Hepatocyte (in vitro differentiated cells): ENCODE data around the gene BPIFB6. TPM values are rescaled to one million over a fixed set of nuclear protein-coding genes. Genes with fewer than 3 reads are reported as not detected.

Source experiments
- DNase-seq: peaks from one replicate; pipeline ENCODE4 v3.0.0-alpha.2; 2016; ENCODE audit warnings: low spot score
- H2AFZ ChIP-seq: fragments of 200-600 bp; sonication (generic); 2 replicates; pipeline ENCODE4 v1.6.0; 2016; ENCODE audit warnings: antibody characterized with exemption, mild to moderate bottlenecking
- H3K27ac ChIP-seq: fragments of 200-600 bp; sonication (generic); 2 replicates; pipeline ENCODE4 v1.5.1; 2016; ENCODE audit warnings: mild to moderate bottlenecking
- H3K27me3 ChIP-seq: fragments of 200-600 bp; sonication (generic); 2 replicates; pipeline ENCODE4 v1.6.1; 2016
- H3K36me3 ChIP-seq: fragments of 200-600 bp; sonication (generic); replicated peaks from 2 replicates; pipeline ENCODE4 v1.5.1; 2016; ENCODE audit warnings: low read depth; ENCODE audit not compliant: insufficient read depth
- H3K4me1 ChIP-seq: fragments of 200-600 bp; sonication (generic); 2 replicates; pipeline ENCODE4 v1.5.1; 2016; ENCODE audit warnings: mild to moderate bottlenecking, moderate library complexity; ENCODE audit not compliant: insufficient read depth
- H3K4me2 ChIP-seq: fragments of 200-600 bp; sonication (generic); 2 replicates; pipeline ENCODE4 v1.6.0; 2016
- H3K4me3 ChIP-seq: fragments of 200-600 bp; sonication (generic); 2 replicates; pipeline ENCODE4 v1.5.1; 2016; ENCODE audit warnings: mild to moderate bottlenecking
- H3K79me2 ChIP-seq: fragments of 200-600 bp; sonication (generic); 2 replicates; pipeline ENCODE4 v1.6.0; 2017; ENCODE audit warnings: mild to moderate bottlenecking
- H3K9me2 ChIP-seq: fragments of 200-600 bp; sonication (generic); replicated peaks from 2 replicates; pipeline ENCODE4 v1.6.0; 2017; ENCODE audit warnings: mild to moderate bottlenecking; ENCODE audit not compliant: insufficient read depth
- H3K9me3 ChIP-seq: fragments of 200-600 bp; sonication (generic); 2 replicates; pipeline ENCODE4 v1.5.1; 2016; ENCODE audit warnings: low read depth, mild to moderate bottlenecking
- H4K20me1 ChIP-seq: fragments of 200-600 bp; sonication (generic); 2 replicates; pipeline ENCODE4 v1.6.0; 2016; ENCODE audit warnings: mild to moderate bottlenecking; ENCODE audit not compliant: insufficient read depth, poor library complexity, severe bottlenecking
- EZH2 ChIP-seq: fragments of 200-600 bp; sonication (generic); IDR thresholded peaks from 2 replicates; pipeline ENCODE4 v1.6.1; 2016; ENCODE audit warnings: antibody characterized with exemption, mild to moderate bottlenecking, borderline replicate concordance
- EZH2phosphoT487 ChIP-seq: fragments of 200-600 bp; sonication (generic); IDR thresholded peaks from one replicate; pipeline ENCODE4 v1.6.1; 2018; ENCODE audit warnings: antibody characterized with exemption, mild to moderate bottlenecking, low read depth, moderate library complexity; ENCODE audit not compliant: unreplicated experiment, severe bottlenecking
- WGBS: methylation state at CpG from one replicate; pipeline ENCODE4 v1.1.6; 2016; ENCODE audit warnings: low lambda C conversion rate; ENCODE audit errors: missing lambda C conversion rate; 5-methylcytosine and 5-hydroxymethylcytosine counted together
- polyA plus RNA-seq: library from polyadenylated mRNA; unstranded; fragments of >200 nt; fragmentation: Nextera tagmentation; extraction: Ambion mirVana; gene quantifications from 2 replicates; pipeline ENCODE4 v1.2.1, GENCODE V29; 2016
- total RNA-seq: library from RNA; depleted of rRNA; stranded (reverse); fragments of >200 nt; gene quantifications from 2 replicates; pipeline ENCODE4 v1.2.3, GENCODE V29; 2014
- TF ChIP-seq, protein P1 (sequence below): fragments of 200-600 bp; sonication (generic); IDR thresholded peaks from 2 replicates; pipeline ENCODE4 v1.5.1; 2016; ENCODE audit warnings: antibody characterized with exemption, mild to moderate bottlenecking; ENCODE audit not compliant: poor library complexity

The BPIFB6 gene
- total and polyA plus RNA-seq, 2 experiments from 2014 or later, result not detected

DNA sequence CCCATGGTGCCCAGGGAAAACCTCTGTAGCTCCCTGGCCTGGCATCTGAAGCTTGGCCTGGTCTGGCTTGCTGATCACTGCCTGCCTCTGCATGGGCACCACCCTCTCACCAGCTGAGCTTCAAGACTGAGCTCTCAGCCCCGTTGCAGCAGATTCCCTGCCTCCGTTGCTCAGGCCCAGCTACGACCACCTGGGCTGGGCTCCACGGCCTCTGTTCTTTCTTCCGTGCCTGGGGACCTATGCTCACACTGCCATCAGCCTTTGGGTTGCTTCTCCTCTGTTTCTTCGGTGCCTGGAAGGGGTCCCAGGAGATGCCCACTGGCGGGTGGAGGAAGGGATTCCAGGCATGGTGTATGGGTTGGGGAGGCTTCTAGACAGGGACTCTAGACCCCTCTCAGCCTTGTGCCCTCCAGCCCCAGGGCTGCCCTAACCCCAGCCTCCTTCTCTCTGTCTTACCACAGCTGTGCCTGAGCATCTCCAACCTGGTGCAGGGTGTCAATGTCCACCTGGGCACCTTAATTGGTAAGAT lies 14.8 kb upstream of the BPIFB6 start:
- Histone ChIP-seq H3K27ac (no peak overlapping the region), H3K4me2 (no peak overlapping the region), H4K20me1 (no peaks in the 10 kb centered on the region), H3K4me3 (no peak overlapping the region), H3K79me2 (no peaks in the 10 kb centered on the region), H3K27me3 (peaks cover 47% of the 10 kb centered on the region), H2AFZ (no peak overlapping the region), H3K36me3 (no peaks in the 10 kb centered on the region), H3K9me3 (no peaks in the 10 kb centered on the region), H3K4me1 (no peaks in the 10 kb centered on the region), H3K9me2 (no peaks in the 10 kb centered on the region)
- no peak for DNase-seq
- TF ChIP-seq, protein P1, sequence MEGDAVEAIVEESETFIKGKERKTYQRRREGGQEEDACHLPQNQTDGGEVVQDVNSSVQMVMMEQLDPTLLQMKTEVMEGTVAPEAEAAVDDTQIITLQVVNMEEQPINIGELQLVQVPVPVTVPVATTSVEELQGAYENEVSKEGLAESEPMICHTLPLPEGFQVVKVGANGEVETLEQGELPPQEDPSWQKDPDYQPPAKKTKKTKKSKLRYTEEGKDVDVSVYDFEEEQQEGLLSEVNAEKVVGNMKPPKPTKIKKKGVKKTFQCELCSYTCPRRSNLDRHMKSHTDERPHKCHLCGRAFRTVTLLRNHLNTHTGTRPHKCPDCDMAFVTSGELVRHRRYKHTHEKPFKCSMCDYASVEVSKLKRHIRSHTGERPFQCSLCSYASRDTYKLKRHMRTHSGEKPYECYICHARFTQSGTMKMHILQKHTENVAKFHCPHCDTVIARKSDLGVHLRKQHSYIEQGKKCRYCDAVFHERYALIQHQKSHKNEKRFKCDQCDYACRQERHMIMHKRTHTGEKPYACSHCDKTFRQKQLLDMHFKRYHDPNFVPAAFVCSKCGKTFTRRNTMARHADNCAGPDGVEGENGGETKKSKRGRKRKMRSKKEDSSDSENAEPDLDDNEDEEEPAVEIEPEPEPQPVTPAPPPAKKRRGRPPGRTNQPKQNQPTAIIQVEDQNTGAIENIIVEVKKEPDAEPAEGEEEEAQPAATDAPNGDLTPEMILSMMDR, result no peak
- TF ChIP-seq EZH2phosphoT487 (no peak), EZH2 (no peak)
- WGBS, result 85% methylated on average over 7 of the region's 7 CpGs

DNA sequence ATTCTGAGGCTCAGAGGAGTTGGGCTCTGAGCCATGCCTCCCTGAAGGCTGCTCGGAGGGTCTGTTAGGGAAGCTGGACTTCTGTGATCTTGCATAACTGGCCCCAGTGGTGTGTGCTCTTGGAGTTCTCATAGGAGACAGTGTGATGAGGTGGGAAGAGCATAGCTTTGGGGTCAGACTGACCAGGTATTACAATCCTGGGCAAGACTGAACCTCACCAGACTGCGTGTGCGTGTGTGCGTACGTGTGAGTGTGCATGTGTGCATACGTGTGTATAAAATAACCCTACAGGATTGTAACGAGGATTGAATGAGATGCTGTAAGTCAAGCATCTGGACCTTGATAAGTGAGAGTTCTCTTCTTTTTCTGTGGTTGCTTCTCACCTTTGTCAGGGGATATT lies 13.9 kb upstream of the BPIFB6 start:
- TF ChIP-seq EZH2, result no peak
- no peak for TF ChIP-seq EZH2phosphoT487
- TF ChIP-seq, protein P1, result no peak
- 87% methylated on average over 7 of the region's 7 CpGs for WGBS
- no peaks in the 10 kb centered on the region for H3K36me3 ChIP-seq
- H3K9me2 ChIP-seq, result no peaks in the 10 kb centered on the region
- no peak overlapping the region for H2AFZ ChIP-seq
- no peak overlapping the region for H3K4me2 ChIP-seq
- H3K9me3 ChIP-seq, result no peaks in the 10 kb centered on the region
- peaks cover 44% of the 10 kb centered on the region for H3K27me3 ChIP-seq
- H3K79me2 ChIP-seq, result no peaks in the 10 kb centered on the region
- no peak overlapping the region for H3K4me3 ChIP-seq
- H4K20me1 ChIP-seq, result no peaks in the 10 kb centered on the region
- H3K4me1 ChIP-seq, result no peaks in the 10 kb centered on the region
- H3K27ac ChIP-seq, result no peak overlapping the region
- DNase-seq, result no peak

GRCh38 chr20:33018169-33018931 lies 13.1 kb upstream of the BPIFB6 start:
- no peaks in the 10 kb centered on the region for H3K4me1 ChIP-seq
- H3K36me3 ChIP-seq, result no peaks in the 10 kb centered on the region
- 86% methylated on average over 14 of the region's 14 CpGs for WGBS
- no peaks in the 10 kb centered on the region for H3K9me2 ChIP-seq
- peaks cover 38% of the 10 kb centered on the region for H3K27me3 ChIP-seq
- H2AFZ ChIP-seq, result no peak overlapping the region
- DNase-seq, result no peak
- no peak overlapping the region for H3K4me2 ChIP-seq
- H3K9me3 ChIP-seq, result no peaks in the 10 kb centered on the region
- no peaks in the 10 kb centered on the region for H3K79me2 ChIP-seq
- TF ChIP-seq EZH2, result no peak
- no peak for TF ChIP-seq EZH2phosphoT487
- TF ChIP-seq, protein P1, result no peak
- H4K20me1 ChIP-seq, result no peaks in the 10 kb centered on the region
- no peak overlapping the region for H3K27ac ChIP-seq
- H3K4me3 ChIP-seq, result no peak overlapping the region
